Measurements from ENCODE around the gene SLC26A8. TPM values are rescaled to one million over a fixed set of nuclear protein-coding genes. Genes with fewer than 3 reads are reported as not detected.
A peak's percentile ranks its signal among the peaks of the same experiment; 100 is the strongest.

The SLC26A8 gene
- total RNA-seq, 1 experiment from 2014 or later = 0.09 TPM

GRCh38 chr6:36073587-36073986 lies 49.1 kb upstream of the SLC26A8 start:
- no peaks in the 10 kb centered on the region for H3K27me3 Mint-ChIP-seq (ENCODE audit: low read depth)
- H3K23ac ChIP-seq (ENCODE audit: insufficient read length, low read depth, low read length) = no peak overlapping the region
- no peaks in the 10 kb centered on the region for H3K27me3 ChIP-seq (ENCODE audit: insufficient read depth, low read length)
- TF ChIP-seq CTCF (conservative IDR thresholded peaks at IDR 0.05) = peak; percentile 28; the same call in 1 of the 3 replicates
- H3K18ac ChIP-seq (ENCODE audit: insufficient read length, low read depth, low read length) = no peak overlapping the region
- no peak overlapping the region for H2BK20ac ChIP-seq (ENCODE audit: low read depth, low read length, poor library complexity, severe bottlenecking)
- H3K4ac ChIP-seq (ENCODE audit: low read depth, low read length) = no peak overlapping the region
- H3K4me3 Mint-ChIP-seq = no peak overlapping the region
- H3K27ac ChIP-seq (ENCODE audit: insufficient read length, low read depth, low read length) = no peak overlapping the region
- H4K91ac ChIP-seq (ENCODE audit: insufficient read length, low read depth, low read length) = no peak overlapping the region
- no peak overlapping the region for H3K56ac ChIP-seq (ENCODE audit: insufficient read length, low read depth, low read length)
- no peak overlapping the region for H3T11ph ChIP-seq (ENCODE audit: low read length)
- H3K27ac Mint-ChIP-seq = no peak overlapping the region
- no peak overlapping the region for H2BK5ac ChIP-seq (ENCODE audit: insufficient read length, low read length)
- no peaks in the 10 kb centered on the region for H3K9me3 Mint-ChIP-seq
- no peak overlapping the region for H2BK15ac ChIP-seq (ENCODE audit: low read depth, low read length)
- no peaks in the 10 kb centered on the region for H3K79me1 ChIP-seq (ENCODE audit: insufficient read depth, low read depth, low read length, poor library complexity, severe bottlenecking)
- H3K9ac ChIP-seq (ENCODE audit: extremely low read depth, insufficient read length, low read length) = no peak overlapping the region
- no peak overlapping the region for H3K14ac ChIP-seq (ENCODE audit: insufficient read depth, low read length)
- H2BK120ac ChIP-seq (ENCODE audit: low read depth, low read length, poor library complexity, severe bottlenecking) = no peak overlapping the region
- no peak overlapping the region for H2AK5ac ChIP-seq (ENCODE audit: insufficient read length, low read length)
- no peaks in the 10 kb centered on the region for H3K4me1 ChIP-seq (ENCODE audit: insufficient read depth, low read length)
- no peak overlapping the region for H2BK12ac ChIP-seq (ENCODE audit: insufficient read length, low read depth, low read length)
- H3K4me2 ChIP-seq (ENCODE audit: insufficient read depth, insufficient read length, low read length) = no peak overlapping the region
- H3K36me3 Mint-ChIP-seq (ENCODE audit: insufficient read depth in 1 of 3, low read depth in 3 of 3) = peaks cover 0 to 15% (median 0%) of the 10 kb centered on the region in 3 experiments; a peak in 2 of 7 replicates
- H3K9me3 ChIP-seq (ENCODE audit: control insufficient read depth, low read depth, low read length) = no peaks in the 10 kb centered on the region
- H3K4me1 Mint-ChIP-seq = peaks cover 4% of the 10 kb centered on the region in 2 experiments; a peak in 2 of 4 replicates
- H2AFZ ChIP-seq (ENCODE audit: low read length) = no peak overlapping the region
- no peak overlapping the region for H4K5ac ChIP-seq (ENCODE audit: insufficient read length, low read depth, low read length)
- H4K8ac ChIP-seq (replicated peaks; ENCODE audit: insufficient read length, low read depth, low read length) = no peak overlapping the region
- no peaks in the 10 kb centered on the region for H4K20me1 ChIP-seq (ENCODE audit: control insufficient read depth, insufficient read depth, insufficient read length)
- H3K23me2 ChIP-seq (ENCODE audit: insufficient read length, low read depth, low read length, poor library complexity, severe bottlenecking) = no peaks in the 10 kb centered on the region
- DNase-seq = no peak
- H3K79me2 ChIP-seq (ENCODE audit: insufficient read depth, low read length) = no peaks in the 10 kb centered on the region
